ENCODE data around the gene NTM.

NTM gene

GRCh38 chr11:131894615-131895544, 524.5 kb downstream of the NTM start:
- Histone ChIP-seq H4K20me1 (ENCODE audit: insufficient read depth, low read length) (peaks cover 5% of the 10 kb centered on the region; the same call in 1 of the 2 replicates), H3K79me2 (ENCODE audit: low read length) (no peaks in the 10 kb centered on the region), H3K36me3 (replicated peaks; ENCODE audit: low read depth, low read length) (no peaks in the 10 kb centered on the region), H3K9ac (ENCODE audit: low read length) (no peak overlapping the region), H3K27ac (ENCODE audit: low read length) (no peak overlapping the region), H3K4me1 (ENCODE audit: low read length) (peaks cover 17% of the 10 kb centered on the region), H3K4me3 (ENCODE audit: low read length) (no peak overlapping the region), H3K27me3 (ENCODE audit: low read depth, low read length) (peaks cover 55% of the 10 kb centered on the region), H3K4me2 (ENCODE audit: low read length) (no peak overlapping the region), H3K9me3 (ENCODE audit: insufficient read depth, low read length) (no peaks in the 10 kb centered on the region), H2AFZ (ENCODE audit: low read depth, low read length) (no peak overlapping the region)
- TF ChIP-seq EZH2phosphoT487 (IDR thresholded peaks at IDR 0.05; ENCODE audit: low read depth): no peak
- no peak for TF ChIP-seq CTCF (IDR thresholded peaks at IDR 0.05; ENCODE audit: low read depth, low read length)

GRCh38 chr11:131895865-131896264, 525.5 kb downstream of the NTM start:
- TF ChIP-seq EZH2phosphoT487 (IDR thresholded peaks at IDR 0.05; ENCODE audit: low read depth): no peak
- no peak; the same call in 1 of the 2 replicates for TF ChIP-seq CTCF (IDR thresholded peaks at IDR 0.05; ENCODE audit: low read depth, low read length)
- Histone ChIP-seq H3K4me1 (ENCODE audit: low read length) (peaks cover 23% of the 10 kb centered on the region), H2AFZ (ENCODE audit: low read depth, low read length) (no peak overlapping the region), H3K36me3 (replicated peaks; ENCODE audit: low read depth, low read length) (no peaks in the 10 kb centered on the region), H3K27me3 (ENCODE audit: low read depth, low read length) (peaks cover 61% of the 10 kb centered on the region), H3K79me2 (ENCODE audit: low read length) (no peaks in the 10 kb centered on the region), H3K4me3 (ENCODE audit: low read length) (no peak overlapping the region), H3K4me2 (ENCODE audit: low read length) (no peak overlapping the region), H3K9me3 (ENCODE audit: insufficient read depth, low read length) (no peaks in the 10 kb centered on the region), H3K27ac (ENCODE audit: low read length) (no peak overlapping the region), H4K20me1 (ENCODE audit: insufficient read depth, low read length) (peaks cover 5% of the 10 kb centered on the region; the same call in 1 of the 2 replicates), H3K9ac (ENCODE audit: low read length) (no peak overlapping the region)

- H3K4me2 ChIP-seq (ENCODE audit: low read length): no peak overlapping the region
- no peaks in the 10 kb centered on the region for H3K9me3 ChIP-seq (ENCODE audit: insufficient read depth, low read length)
- H3K4me3 ChIP-seq (ENCODE audit: low read length): no peak overlapping the region
- H4K20me1 ChIP-seq (ENCODE audit: insufficient read depth, low read length): peaks cover 7% of the 10 kb centered on the region; the same call in 1 of the 2 replicates
- peaks cover 51% of the 10 kb centered on the region for H3K27me3 ChIP-seq (ENCODE audit: low read depth, low read length)
- H3K4me1 ChIP-seq (ENCODE audit: low read length): peaks cover 28% of the 10 kb centered on the region
- H3K27ac ChIP-seq (ENCODE audit: low read length): no peak overlapping the region
- TF ChIP-seq CTCF (IDR thresholded peaks at IDR 0.05; ENCODE audit: low read depth, low read length) (no peak), EZH2phosphoT487 (IDR thresholded peaks at IDR 0.05; ENCODE audit: low read depth) (no peak)
- H3K9ac ChIP-seq (ENCODE audit: low read length): no peak overlapping the region
- H3K79me2 ChIP-seq (ENCODE audit: low read length): no peaks in the 10 kb centered on the region
- no peaks in the 10 kb centered on the region for H3K36me3 ChIP-seq (replicated peaks; ENCODE audit: low read depth, low read length)
- no peak overlapping the region for H2AFZ ChIP-seq (ENCODE audit: low read depth, low read length)
Measured at GRCh38 chr11:131896978-131897615, 526.7 kb downstream of the NTM start.

- Histone ChIP-seq H3K79me2 (ENCODE audit: low read length) (no peaks in the 10 kb centered on the region), H3K4me2 (ENCODE audit: low read length) (no peak overlapping the region), H3K4me3 (ENCODE audit: low read length) (no peak overlapping the region), H3K4me1 (ENCODE audit: low read length) (peaks cover 24% of the 10 kb centered on the region), H3K27ac (ENCODE audit: low read length) (no peak overlapping the region), H3K36me3 (replicated peaks; ENCODE audit: low read depth, low read length) (no peaks in the 10 kb centered on the region), H3K9ac (ENCODE audit: low read length) (no peak overlapping the region), H4K20me1 (ENCODE audit: insufficient read depth, low read length) (peaks cover 7% of the 10 kb centered on the region; the same call in 1 of the 2 replicates), H3K27me3 (ENCODE audit: low read depth, low read length) (peaks cover 52% of the 10 kb centered on the region), H3K9me3 (ENCODE audit: insufficient read depth, low read length) (no peaks in the 10 kb centered on the region), H2AFZ (ENCODE audit: low read depth, low read length) (no peak overlapping the region)
- TF ChIP-seq CTCF (IDR thresholded peaks at IDR 0.05; ENCODE audit: low read depth, low read length): no peak
- no peak for TF ChIP-seq EZH2phosphoT487 (IDR thresholded peaks at IDR 0.05; ENCODE audit: low read depth)
Measured at GRCh38 chr11:131897956-131898355, 527.5 kb downstream of the NTM start.

Data from OCI-LY3 (cell line).